Measurements from ENCODE around the gene COMMD10. TPM values are rescaled to one million over a fixed set of nuclear protein-coding genes. Genes with fewer than 3 reads are reported as not detected.

COMMD10 gene
- total RNA-seq, 1 donor from 2014 or later: 28.9 TPM

DNA sequence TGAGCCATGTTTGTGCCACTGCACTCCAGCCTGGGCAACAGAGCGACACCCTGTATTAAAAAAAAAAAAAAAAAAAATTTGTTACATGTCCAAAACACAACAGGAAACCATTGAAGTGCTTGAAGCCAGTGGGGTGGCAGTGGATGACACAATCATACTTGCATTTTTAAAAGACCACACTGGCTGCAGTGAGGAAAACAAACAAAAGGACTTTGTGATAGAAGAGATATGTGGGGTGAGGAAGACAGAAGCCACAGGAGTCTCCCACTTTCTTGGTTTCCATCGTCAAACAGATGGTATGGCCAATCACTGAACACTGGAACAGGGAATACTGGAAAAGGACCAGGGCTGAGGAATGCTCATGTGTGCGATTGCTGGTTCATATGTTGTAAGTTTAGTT lies 20.9 kb upstream of the COMMD10 start:
- intact Hi-C loops (cut with DNase I): no loop called here
- no peak overlapping the region for H3K4me3 ChIP-seq
- ATAC-seq (no peak), DNase-seq (no peak)
- H3K9me3 ChIP-seq: no peaks in the 10 kb centered on the region
- H3K36me3 ChIP-seq: no peaks in the 10 kb centered on the region
- H3K4me1 ChIP-seq: no peaks in the 10 kb centered on the region
- TF ChIP-seq, protein P1, sequence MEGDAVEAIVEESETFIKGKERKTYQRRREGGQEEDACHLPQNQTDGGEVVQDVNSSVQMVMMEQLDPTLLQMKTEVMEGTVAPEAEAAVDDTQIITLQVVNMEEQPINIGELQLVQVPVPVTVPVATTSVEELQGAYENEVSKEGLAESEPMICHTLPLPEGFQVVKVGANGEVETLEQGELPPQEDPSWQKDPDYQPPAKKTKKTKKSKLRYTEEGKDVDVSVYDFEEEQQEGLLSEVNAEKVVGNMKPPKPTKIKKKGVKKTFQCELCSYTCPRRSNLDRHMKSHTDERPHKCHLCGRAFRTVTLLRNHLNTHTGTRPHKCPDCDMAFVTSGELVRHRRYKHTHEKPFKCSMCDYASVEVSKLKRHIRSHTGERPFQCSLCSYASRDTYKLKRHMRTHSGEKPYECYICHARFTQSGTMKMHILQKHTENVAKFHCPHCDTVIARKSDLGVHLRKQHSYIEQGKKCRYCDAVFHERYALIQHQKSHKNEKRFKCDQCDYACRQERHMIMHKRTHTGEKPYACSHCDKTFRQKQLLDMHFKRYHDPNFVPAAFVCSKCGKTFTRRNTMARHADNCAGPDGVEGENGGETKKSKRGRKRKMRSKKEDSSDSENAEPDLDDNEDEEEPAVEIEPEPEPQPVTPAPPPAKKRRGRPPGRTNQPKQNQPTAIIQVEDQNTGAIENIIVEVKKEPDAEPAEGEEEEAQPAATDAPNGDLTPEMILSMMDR (IDR thresholded peaks at IDR 0.05): no peak
- H3K27ac ChIP-seq: no peak overlapping the region
- H3K27me3 ChIP-seq: peaks cover 19% of the 10 kb centered on the region

DNA sequence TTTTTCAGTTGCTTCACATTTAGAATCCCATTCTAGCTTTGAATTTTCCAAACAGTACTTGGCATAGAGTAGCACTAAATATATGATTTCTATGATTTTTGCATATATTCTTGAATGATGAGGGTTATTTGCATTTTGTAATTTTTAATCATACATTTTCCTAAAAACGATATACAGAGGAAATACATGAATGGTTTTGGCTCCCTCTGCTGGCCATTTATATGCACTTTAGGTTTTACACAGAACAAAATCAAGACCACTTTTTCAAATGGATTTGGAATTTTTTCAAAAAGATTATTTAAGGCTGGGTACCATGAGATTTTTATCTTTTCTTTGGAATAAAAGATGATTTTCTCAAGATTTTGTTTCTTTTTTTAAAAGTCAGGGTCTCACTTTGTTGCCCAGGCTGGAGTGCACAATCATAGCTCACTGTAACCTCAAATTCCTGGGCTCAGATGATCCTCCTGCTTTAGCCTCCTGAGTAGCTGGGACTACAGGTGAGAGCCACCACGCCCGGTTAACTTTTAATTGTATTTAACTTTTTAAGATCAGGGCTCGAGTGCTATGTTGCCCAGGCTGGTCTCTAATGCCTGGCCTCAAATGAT lies 16.7 kb upstream of the COMMD10 start:
- TF ChIP-seq, protein P1 (IDR thresholded peaks at IDR 0.05): peak; percentile 91
- intact Hi-C loops (cut with DNase I): no loop called here
- Histone ChIP-seq H3K27me3 (peaks cover 19% of the 10 kb centered on the region), H3K27ac (no peak overlapping the region), H3K36me3 (no peaks in the 10 kb centered on the region), H3K4me1 (no peaks in the 10 kb centered on the region), H3K4me3 (no peak overlapping the region), H3K9me3 (no peaks in the 10 kb centered on the region)
- DNase-seq (no peak), ATAC-seq (peak; percentile 56)

DNA sequence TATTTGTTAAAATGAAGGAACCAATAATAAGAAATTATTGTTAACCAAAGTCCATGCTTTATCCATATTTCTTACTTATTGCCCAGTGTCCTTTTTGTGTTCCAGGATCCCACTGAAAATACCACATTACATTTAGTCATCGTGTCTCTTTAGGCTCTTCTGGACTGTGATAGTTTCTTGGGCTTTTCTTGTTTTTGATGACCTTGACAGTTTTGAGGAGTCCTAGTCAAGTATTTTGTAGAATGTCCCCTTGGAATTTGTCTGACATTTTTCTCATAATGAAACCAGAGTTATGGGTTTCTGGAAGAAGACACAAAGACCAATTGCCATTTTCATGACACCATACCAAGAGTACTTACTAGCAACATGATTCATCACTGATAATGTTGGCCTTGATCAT lies 13.6 kb upstream of the COMMD10 start:
- Histone ChIP-seq H3K4me1 (no peaks in the 10 kb centered on the region), H3K9me3 (no peaks in the 10 kb centered on the region), H3K27me3 (peaks cover 6% of the 10 kb centered on the region), H3K27ac (no peak overlapping the region), H3K36me3 (no peaks in the 10 kb centered on the region), H3K4me3 (no peak overlapping the region)
- TF ChIP-seq, protein P1 (IDR thresholded peaks at IDR 0.05): no peak
- intact Hi-C loops (cut with DNase I): no loop called here
- no peak for ATAC-seq
- no peak for DNase-seq

- Histone ChIP-seq H3K27ac (no peak overlapping the region), H3K4me3 (no peak overlapping the region), H3K9me3 (no peaks in the 10 kb centered on the region), H3K27me3 (no peaks in the 10 kb centered on the region), H3K4me1 (no peaks in the 10 kb centered on the region), H3K36me3 (no peaks in the 10 kb centered on the region)
- ATAC-seq (no peak), DNase-seq (no peak)
- intact Hi-C loops (cut with DNase I): no loop called here
- TF ChIP-seq, protein P1 (IDR thresholded peaks at IDR 0.05): no peak
These were observed 9.5 kb upstream of the COMMD10 start for GRCh38 chr5:116075191-116075831.

DNA sequence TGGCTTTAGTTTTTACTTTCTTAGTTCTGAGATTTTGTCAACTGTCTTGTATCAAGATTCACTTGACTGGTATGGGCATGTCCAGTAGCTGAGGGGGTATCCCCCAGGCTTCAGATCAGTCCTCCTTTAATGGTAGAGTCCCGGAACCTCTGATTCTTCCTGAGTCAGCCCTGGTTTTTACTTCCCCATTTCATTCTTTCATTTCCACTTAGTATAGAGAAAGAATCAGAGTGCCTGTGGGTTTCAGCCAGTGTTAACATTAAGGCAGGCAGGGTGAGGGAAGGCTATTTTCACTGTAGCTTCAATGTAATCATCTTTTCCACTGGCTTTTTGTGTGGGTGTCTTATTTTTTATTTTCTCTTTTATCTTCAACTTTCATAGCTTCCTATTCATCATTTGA lies 8.3 kb upstream of the COMMD10 start:
- Histone ChIP-seq H3K9me3 (no peaks in the 10 kb centered on the region), H3K4me3 (no peak overlapping the region), H3K36me3 (no peaks in the 10 kb centered on the region), H3K27me3 (no peaks in the 10 kb centered on the region), H3K27ac (no peak overlapping the region), H3K4me1 (no peaks in the 10 kb centered on the region)
- intact Hi-C loops (cut with DNase I): no loop called here
- no peak for DNase-seq
- TF ChIP-seq, protein P1 (IDR thresholded peaks at IDR 0.05): no peak
- ATAC-seq: peak; percentile 68

All from upper lobe of right lung (tissue), 1 donor.